HFFc6 (cell line): Measurements from ENCODE around the gene CRABP2. TPM values are rescaled to one million over a fixed set of nuclear protein-coding genes. Genes with fewer than 3 reads are reported as not detected.
A peak's percentile ranks its signal among the peaks of the same experiment; 100 is the strongest.

ENCODE experiments used
- DNase-seq: peaks from one replicate; pipeline ENCODE4 v3.0.0-alpha.2; 2018
- H3K27ac Mint-ChIP-seq: 2 replicates; pipeline ENCODE4 v1.8.0; 2020; ENCODE audit warnings: mild to moderate bottlenecking, mixed read lengths
- H3K27me3 Mint-ChIP-seq: 2 replicates; pipeline ENCODE4 v1.8.0; 2021; ENCODE audit warnings: mild to moderate bottlenecking, moderate library complexity, mixed read lengths; ENCODE audit not compliant: insufficient read depth
- H3K36me3 Mint-ChIP-seq: 2 replicates; pipeline ENCODE4 v1.8.0; 2021; ENCODE audit warnings: low read depth, mixed read lengths
- H3K4me1 Mint-ChIP-seq: 2 replicates; pipeline ENCODE4 v1.8.0; 2020; ENCODE audit warnings: low read depth, mixed read lengths
- H3K4me3 Mint-ChIP-seq: 2 replicates; pipeline ENCODE4 v1.8.0; 2020; ENCODE audit warnings: mild to moderate bottlenecking, moderate library complexity, mixed read lengths
- H3K9me3 Mint-ChIP-seq: 2 replicates; pipeline ENCODE4 v1.8.0; 2020; ENCODE audit warnings: mild to moderate bottlenecking, mixed read lengths
- total RNA-seq, 6 experiments: library from RNA; stranded (reverse); fragmentation: NEBNext Ultra II Directional; extraction: Animal tissue kit (Norgen Biotek cat#: 25700); gene quantifications; 2 replicates in 1 of 6; 3 replicates in 5 of 6; pipeline ENCODE4 v1.2.3, GENCODE V29; 2021
- TF ChIP-seq, protein P1 (sequence below): fragments of 200-600 bp; sonication (generic); IDR thresholded peaks from 2 replicates; pipeline ENCODE4 v1.5.0; 2021; ENCODE audit warnings: antibody characterized with exemption, mild to moderate bottlenecking

Gene CRABP2
- total RNA-seq, 6 experiments from 2014 or later, result 55.9 to 70.4 (median 59.2) TPM

DNA sequence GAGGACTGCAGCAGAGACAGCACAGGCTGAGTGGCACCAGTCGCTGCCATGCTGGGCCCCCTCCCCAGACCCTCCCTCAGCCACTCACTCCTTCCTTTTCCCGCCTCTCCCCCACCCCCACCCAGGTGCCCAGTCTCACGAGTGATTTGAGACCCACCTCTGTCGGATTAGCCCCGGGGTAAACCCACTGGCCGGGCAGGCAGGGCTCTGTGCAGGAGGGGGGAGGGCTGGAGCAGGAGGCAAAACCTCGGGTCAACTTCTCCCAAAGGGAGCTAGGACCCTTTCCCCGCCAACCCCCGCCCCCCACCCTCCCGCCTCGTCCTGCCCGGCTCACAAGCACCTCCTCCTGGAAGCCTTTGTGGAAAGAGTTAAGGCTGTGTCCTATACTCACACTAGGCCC lies 39.0 kb upstream of the CRABP2 start:
- Mint-ChIP-seq H3K4me3 (no peak overlapping the region), H3K4me1 (peaks cover 56% of the 10 kb centered on the region), H3K9me3 (no peaks in the 10 kb centered on the region), H3K27me3 (peaks cover 3% of the 10 kb centered on the region; the same call in 1 of the 2 replicates), H3K27ac (peak overlapping the region; percentile 98), H3K36me3 (peaks cover 38% of the 10 kb centered on the region)
- TF ChIP-seq, protein P1, sequence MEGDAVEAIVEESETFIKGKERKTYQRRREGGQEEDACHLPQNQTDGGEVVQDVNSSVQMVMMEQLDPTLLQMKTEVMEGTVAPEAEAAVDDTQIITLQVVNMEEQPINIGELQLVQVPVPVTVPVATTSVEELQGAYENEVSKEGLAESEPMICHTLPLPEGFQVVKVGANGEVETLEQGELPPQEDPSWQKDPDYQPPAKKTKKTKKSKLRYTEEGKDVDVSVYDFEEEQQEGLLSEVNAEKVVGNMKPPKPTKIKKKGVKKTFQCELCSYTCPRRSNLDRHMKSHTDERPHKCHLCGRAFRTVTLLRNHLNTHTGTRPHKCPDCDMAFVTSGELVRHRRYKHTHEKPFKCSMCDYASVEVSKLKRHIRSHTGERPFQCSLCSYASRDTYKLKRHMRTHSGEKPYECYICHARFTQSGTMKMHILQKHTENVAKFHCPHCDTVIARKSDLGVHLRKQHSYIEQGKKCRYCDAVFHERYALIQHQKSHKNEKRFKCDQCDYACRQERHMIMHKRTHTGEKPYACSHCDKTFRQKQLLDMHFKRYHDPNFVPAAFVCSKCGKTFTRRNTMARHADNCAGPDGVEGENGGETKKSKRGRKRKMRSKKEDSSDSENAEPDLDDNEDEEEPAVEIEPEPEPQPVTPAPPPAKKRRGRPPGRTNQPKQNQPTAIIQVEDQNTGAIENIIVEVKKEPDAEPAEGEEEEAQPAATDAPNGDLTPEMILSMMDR, result no peak
- no peak for DNase-seq

DNA sequence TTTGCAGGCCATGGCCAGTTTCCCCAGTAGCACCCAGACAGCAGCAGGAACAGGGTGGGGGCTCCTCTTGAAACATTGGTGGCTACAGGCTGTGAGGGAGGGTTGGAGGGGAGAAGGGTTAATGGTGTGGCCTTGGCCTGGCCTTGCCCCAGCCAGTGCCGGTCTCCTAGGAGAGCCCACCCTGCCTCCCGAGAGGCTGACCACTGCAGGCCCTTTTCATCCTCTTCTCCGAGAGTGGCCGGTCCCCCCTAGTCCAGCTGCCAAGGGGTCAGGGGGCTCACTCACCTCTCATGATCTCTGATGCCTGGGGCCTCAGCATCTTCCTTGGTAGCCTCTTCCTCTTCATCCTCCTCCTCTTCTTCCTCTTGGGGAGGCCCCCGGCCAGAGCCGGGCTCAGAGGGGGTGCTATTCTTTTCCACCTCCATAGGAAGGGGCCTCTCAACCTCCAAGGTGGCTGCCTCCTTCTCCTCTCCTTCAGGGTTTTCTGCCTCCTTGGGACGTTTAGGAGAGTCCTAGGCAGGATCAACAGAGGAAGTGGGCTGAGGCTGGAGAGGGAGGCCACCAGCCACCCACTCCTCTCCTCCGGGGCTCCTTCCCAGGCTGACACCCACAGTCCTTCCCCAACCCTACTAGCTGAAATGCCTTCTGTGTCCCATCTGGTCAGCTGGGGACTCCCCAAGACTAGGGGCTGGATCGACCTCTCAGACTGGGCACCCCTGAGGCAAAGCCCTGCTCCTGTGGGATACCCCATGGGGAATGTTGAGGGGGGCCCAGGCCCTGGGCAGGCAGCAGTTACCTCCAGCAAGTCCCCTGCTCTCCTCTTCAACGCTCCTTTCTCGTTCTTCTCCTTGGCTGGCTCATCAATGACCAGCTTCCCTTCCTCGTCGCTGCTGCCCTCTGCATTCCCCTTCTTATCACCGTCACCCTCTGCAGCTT lies 38.3 kb upstream of the CRABP2 start:
- TF ChIP-seq, protein P1, result no peak
- no peak for DNase-seq
- Mint-ChIP-seq H3K4me3 (no peak overlapping the region), H3K9me3 (no peaks in the 10 kb centered on the region), H3K36me3 (peaks cover 43% of the 10 kb centered on the region), H3K27ac (peak overlapping the region; percentile 67), H3K27me3 (peaks cover 6% of the 10 kb centered on the region), H3K4me1 (peaks cover 56% of the 10 kb centered on the region)

- DNase-seq, result no peak
- Mint-ChIP-seq H3K4me1 (peaks cover 48% of the 10 kb centered on the region), H3K27ac (peak overlapping the region; percentile 92), H3K4me3 (no peak overlapping the region), H3K9me3 (no peaks in the 10 kb centered on the region), H3K36me3 (peaks cover 51% of the 10 kb centered on the region), H3K27me3 (peaks cover 7% of the 10 kb centered on the region)
- TF ChIP-seq, protein P1, result no peak
Measured at GRCh38 chr1:156742801-156743200, 37.4 kb upstream of the CRABP2 start.

DNA sequence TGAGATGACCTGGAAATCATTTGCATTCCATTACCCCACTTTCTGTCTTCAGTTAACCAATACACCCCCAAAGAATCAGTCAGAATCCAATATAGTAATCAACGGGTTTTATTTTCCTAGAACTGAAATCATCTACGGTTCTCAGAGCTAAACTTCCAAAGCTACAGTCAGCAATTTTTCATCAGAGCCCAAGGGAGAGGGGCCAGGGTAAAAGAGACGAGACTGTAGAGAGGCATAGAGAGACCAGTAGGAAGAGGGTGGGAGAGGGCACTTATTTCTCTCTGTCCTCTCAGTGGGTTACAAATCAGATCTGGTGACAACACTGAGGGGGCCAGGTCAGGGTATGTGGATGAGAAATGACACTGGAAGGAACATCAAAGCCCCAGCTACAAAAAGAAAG lies 36.6 kb upstream of the CRABP2 start:
- DNase-seq, result no peak
- no peaks in the 10 kb centered on the region for H3K9me3 Mint-ChIP-seq
- peaks cover 55% of the 10 kb centered on the region for H3K36me3 Mint-ChIP-seq
- peak overlapping the region; percentile 92 for H3K27ac Mint-ChIP-seq
- H3K4me1 Mint-ChIP-seq, result peaks cover 41% of the 10 kb centered on the region
- H3K4me3 Mint-ChIP-seq, result peak overlapping the region; percentile 99
- TF ChIP-seq, protein P1, result no peak
- H3K27me3 Mint-ChIP-seq, result peaks cover 7% of the 10 kb centered on the region

DNA sequence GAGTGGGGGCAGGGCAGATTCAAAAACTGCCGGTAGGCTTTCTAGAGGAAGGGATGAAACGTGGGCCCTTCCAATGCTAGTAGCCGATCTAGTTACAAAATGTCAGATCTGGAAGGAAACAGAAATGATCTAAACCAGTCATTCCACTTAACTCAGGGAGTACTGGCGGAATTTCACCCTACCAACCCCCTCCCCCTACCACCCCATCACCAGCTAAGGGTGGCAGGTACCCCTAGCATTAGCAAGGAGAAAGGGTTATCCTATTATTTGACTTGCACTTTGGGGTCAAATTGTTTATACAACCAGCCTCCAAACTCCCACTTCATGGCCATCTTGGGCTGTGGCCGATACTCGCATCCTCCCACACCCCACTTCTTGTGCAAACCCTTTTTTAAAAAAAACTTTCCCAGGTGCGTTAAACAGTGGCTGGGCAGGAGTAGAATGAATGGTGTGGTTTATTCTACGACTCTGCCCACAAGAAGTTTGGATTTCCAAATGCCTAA lies 36.1 kb upstream of the CRABP2 start:
- DNase-seq, result no peak
- peaks cover 55% of the 10 kb centered on the region for H3K36me3 Mint-ChIP-seq

More for the DNA sequence above, 36.1 kb upstream of the CRABP2 start:
- Mint-ChIP-seq H3K9me3 (no peaks in the 10 kb centered on the region), H3K4me1 (peaks cover 37% of the 10 kb centered on the region), H3K27ac (peak overlapping the region; percentile 92), H3K27me3 (peaks cover 7% of the 10 kb centered on the region), H3K4me3 (peak overlapping the region; percentile 99)
- TF ChIP-seq, protein P1, result no peak
